Parathyroid adenoma (tissue), 2 donors: ENCODE results near the gene BFSP2.

Experiments used
- H2AFZ ChIP-seq: fragments of 300-600 bp; sonication (generic); one replicate; pipeline ENCODE4 v1.7.0; 2017; ENCODE audit warnings: antibody characterized with exemption, mild to moderate bottlenecking
- H3K27ac ChIP-seq: fragments of 300-600 bp; sonication (generic); one replicate; pipeline ENCODE4 v1.7.0; 2017
- H3K27me3 ChIP-seq: fragments of 300-600 bp; sonication (generic); one replicate; pipeline ENCODE4 v1.7.0; 2017; ENCODE audit warnings: low read length; ENCODE audit not compliant: control insufficient read depth, insufficient read depth
- H3K36me3 ChIP-seq: fragments of 300-600 bp; sonication (generic); one replicate; pipeline ENCODE4 v1.7.0; 2017; ENCODE audit warnings: low read length; ENCODE audit not compliant: control insufficient read depth, insufficient read depth
- H3K4me1 ChIP-seq: fragments of 300-600 bp; sonication (generic); one replicate; pipeline ENCODE4 v1.7.0; 2017; ENCODE audit warnings: control low read depth
- H3K4me2 ChIP-seq: fragments of 300-600 bp; sonication (generic); one replicate; pipeline ENCODE4 v1.7.0; 2017; ENCODE audit warnings: low read length
- H3K4me3 ChIP-seq: fragments of 300-600 bp; sonication (generic); one replicate; pipeline ENCODE4 v1.7.0; 2017; ENCODE audit warnings: low read depth, low read length
- H3K79me2 ChIP-seq: fragments of 300-600 bp; sonication (generic); one replicate; pipeline ENCODE4 v1.7.0; 2017; ENCODE audit warnings: control low read depth
- H3K9ac ChIP-seq: fragments of 300-600 bp; sonication (generic); one replicate; pipeline ENCODE4 v1.7.0; 2017; ENCODE audit warnings: mild to moderate bottlenecking
- H3K9me3 ChIP-seq: fragments of 300-600 bp; sonication (generic); one replicate; pipeline ENCODE4 v1.7.0; 2017; ENCODE audit warnings: low read length; ENCODE audit not compliant: control insufficient read depth
- TF ChIP-seq, protein P1 (sequence below): fragments of 300-600 bp; sonication (generic); IDR thresholded peaks from one replicate; pipeline ENCODE4 v1.7.0; 2017; ENCODE audit warnings: antibody characterized with exemption, mild to moderate bottlenecking
- donor health status: primary hyperparathyroidism.

Gene BFSP2

DNA sequence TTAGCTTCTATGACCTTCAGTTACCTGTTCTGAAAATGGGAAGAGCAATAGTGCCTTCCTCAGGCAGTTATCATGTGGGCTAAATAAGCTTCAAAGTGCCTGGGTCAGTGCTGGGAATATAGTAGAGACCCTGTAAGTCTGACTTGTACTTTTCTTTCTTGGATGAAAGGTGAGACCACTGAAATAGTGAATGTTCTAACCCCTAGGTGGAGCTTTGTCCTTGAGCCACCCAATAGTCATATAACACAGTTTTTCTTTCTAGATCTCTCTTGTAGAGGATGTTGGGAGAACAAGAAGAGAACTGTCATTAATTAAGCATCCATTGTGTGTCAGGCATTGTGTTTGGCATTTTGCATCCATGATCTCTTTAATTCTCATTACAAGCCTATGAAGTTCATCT is 13.0 kb upstream of the BFSP2 start:
- no peak overlapping the region for H2AFZ ChIP-seq
- H3K36me3 ChIP-seq, result no peaks in the 10 kb centered on the region
- H3K4me1 ChIP-seq, result peaks cover 3% of the 10 kb centered on the region
- no peaks in the 10 kb centered on the region for H3K9me3 ChIP-seq
- no peak overlapping the region for H3K4me2 ChIP-seq
- no peak overlapping the region for H3K9ac ChIP-seq
- H3K79me2 ChIP-seq, result no peaks in the 10 kb centered on the region
- H3K27me3 ChIP-seq, result no peaks in the 10 kb centered on the region
- no peak overlapping the region for H3K4me3 ChIP-seq
- TF ChIP-seq, protein P1, sequence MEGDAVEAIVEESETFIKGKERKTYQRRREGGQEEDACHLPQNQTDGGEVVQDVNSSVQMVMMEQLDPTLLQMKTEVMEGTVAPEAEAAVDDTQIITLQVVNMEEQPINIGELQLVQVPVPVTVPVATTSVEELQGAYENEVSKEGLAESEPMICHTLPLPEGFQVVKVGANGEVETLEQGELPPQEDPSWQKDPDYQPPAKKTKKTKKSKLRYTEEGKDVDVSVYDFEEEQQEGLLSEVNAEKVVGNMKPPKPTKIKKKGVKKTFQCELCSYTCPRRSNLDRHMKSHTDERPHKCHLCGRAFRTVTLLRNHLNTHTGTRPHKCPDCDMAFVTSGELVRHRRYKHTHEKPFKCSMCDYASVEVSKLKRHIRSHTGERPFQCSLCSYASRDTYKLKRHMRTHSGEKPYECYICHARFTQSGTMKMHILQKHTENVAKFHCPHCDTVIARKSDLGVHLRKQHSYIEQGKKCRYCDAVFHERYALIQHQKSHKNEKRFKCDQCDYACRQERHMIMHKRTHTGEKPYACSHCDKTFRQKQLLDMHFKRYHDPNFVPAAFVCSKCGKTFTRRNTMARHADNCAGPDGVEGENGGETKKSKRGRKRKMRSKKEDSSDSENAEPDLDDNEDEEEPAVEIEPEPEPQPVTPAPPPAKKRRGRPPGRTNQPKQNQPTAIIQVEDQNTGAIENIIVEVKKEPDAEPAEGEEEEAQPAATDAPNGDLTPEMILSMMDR, result no peak
- no peak overlapping the region for H3K27ac ChIP-seq

DNA sequence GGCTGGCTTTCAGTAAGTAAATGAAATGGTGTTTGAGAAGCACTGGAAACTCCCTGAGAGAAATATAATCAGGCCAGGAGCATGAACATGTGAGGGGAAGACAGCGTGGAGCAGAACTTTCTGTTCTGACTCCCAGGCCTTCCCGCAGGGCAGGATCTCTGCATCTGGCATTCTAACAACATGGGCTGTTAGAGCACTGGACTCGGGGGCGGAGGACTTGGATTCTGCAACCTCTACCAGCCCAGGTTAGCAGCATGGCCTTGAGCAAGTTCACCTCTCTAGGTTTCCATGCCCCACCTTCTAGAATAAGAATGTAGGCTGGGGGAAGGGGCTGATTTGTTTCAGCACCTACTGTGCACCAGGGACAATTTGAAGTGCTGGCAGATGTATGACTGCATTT is 12.5 kb upstream of the BFSP2 start:
- Histone ChIP-seq H3K79me2 (no peaks in the 10 kb centered on the region), H3K9me3 (no peaks in the 10 kb centered on the region), H3K27me3 (no peaks in the 10 kb centered on the region), H3K4me1 (peaks cover 3% of the 10 kb centered on the region), H3K27ac (no peak overlapping the region), H3K4me2 (no peak overlapping the region), H2AFZ (no peak overlapping the region), H3K4me3 (no peak overlapping the region), H3K9ac (no peak overlapping the region), H3K36me3 (no peaks in the 10 kb centered on the region)
- TF ChIP-seq, protein P1, result no peak

DNA sequence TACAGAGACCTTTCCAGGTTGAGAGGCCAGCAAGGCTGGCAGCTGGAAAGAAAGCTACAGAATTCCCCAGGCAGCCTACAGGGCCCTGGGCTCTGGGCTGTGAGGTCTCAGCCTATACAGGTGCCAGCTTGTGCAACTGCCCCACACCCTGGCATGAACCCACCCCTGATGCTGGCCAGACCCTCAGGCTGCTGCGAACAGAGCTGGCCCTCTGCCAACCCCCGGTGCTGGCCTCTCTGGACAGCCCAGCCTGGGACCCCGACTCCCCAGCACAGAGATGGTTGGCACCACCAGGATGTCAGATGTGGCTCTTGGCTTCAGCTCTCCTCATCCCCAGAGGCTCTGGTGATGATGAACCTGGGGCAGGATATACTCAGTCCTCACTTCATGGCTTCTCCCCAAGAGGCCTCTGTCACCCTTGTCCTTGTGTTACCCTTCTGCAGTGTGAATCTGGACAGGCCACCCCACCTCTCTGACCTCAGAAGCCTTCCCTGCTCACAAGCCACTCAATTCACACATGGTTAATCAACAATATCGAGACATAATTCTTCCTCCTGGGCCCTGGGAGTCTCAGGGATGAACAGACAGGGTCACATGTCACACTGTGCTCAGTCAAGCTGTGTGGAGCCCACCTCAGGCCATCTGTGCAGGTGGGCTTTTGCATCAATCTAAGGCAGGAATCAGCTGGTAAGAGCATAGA is 11.0 kb upstream of the BFSP2 start:
- no peaks in the 10 kb centered on the region for H3K36me3 ChIP-seq
- no peak overlapping the region for H3K9ac ChIP-seq
- TF ChIP-seq, protein P1, result no peak
- no peak overlapping the region for H3K4me2 ChIP-seq
- H3K27me3 ChIP-seq, result no peaks in the 10 kb centered on the region
- peaks cover 3% of the 10 kb centered on the region for H3K4me1 ChIP-seq
- H2AFZ ChIP-seq, result no peak overlapping the region
- H3K79me2 ChIP-seq, result no peaks in the 10 kb centered on the region
- H3K4me3 ChIP-seq, result no peak overlapping the region
- H3K9me3 ChIP-seq, result no peaks in the 10 kb centered on the region
- H3K27ac ChIP-seq, result no peak overlapping the region

DNA sequence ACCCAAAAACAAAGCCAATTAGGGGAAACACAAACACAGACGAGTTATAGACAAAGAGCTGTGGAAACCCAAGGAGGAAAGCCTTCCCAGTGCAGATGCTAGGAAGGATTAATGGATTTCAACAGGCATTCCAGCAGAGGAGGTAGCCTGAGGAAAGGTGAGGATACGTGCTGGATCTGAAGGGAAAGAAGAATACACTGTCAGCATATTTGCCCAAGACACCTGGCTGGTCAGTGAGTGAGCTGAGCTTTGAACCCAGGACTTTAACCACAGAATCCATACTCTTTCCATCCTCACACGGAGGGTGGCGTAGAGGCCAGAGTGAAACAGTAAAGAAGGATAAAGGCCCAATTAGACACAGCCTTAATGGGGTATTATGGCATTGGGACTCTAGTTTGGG is 9.1 kb upstream of the BFSP2 start:
- Histone ChIP-seq H3K9me3 (no peaks in the 10 kb centered on the region), H3K4me1 (no peaks in the 10 kb centered on the region), H3K36me3 (no peaks in the 10 kb centered on the region), H3K79me2 (no peaks in the 10 kb centered on the region), H3K9ac (no peak overlapping the region), H3K4me2 (no peak overlapping the region), H2AFZ (no peak overlapping the region), H3K4me3 (no peak overlapping the region), H3K27ac (no peak overlapping the region), H3K27me3 (no peaks in the 10 kb centered on the region)
- TF ChIP-seq, protein P1, result no peak

DNA sequence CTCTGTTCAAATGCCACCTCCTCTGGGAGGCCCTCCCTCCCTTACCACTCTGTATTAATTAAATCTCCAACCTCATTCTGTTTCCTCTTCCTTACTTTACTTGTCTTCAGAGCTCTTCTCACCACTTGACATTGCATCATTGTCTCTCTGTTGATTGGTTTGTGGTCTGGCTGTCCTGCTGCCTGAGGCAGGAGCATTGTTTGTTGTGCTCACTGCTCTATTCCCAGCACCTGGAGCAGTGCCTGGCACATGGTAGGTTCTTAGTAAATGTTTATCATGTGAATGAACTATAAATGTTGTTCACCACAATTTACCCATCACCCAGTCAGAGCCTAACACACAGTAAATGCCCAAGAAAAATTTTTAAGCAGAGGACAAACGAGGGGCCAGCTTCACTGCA is 6.7 kb upstream of the BFSP2 start:
- H3K27ac ChIP-seq, result no peak overlapping the region
- no peaks in the 10 kb centered on the region for H3K9me3 ChIP-seq
- no peak overlapping the region for H3K9ac ChIP-seq
- H3K4me3 ChIP-seq, result no peak overlapping the region
- H3K79me2 ChIP-seq, result no peaks in the 10 kb centered on the region
- no peaks in the 10 kb centered on the region for H3K36me3 ChIP-seq
- no peaks in the 10 kb centered on the region for H3K27me3 ChIP-seq
- TF ChIP-seq, protein P1, result no peak
- H2AFZ ChIP-seq, result no peak overlapping the region
- H3K4me2 ChIP-seq, result no peak overlapping the region
- no peaks in the 10 kb centered on the region for H3K4me1 ChIP-seq
